GM12801 (cell line): ENCODE results near the gene MARCKSL1.

Experiments
- TF ChIP-seq, protein P1 (sequence below): IDR thresholded peaks from one replicate; pipeline ENCODE4 v1.5.1; 2011; ENCODE audit warnings: control low read depth; ENCODE audit not compliant: insufficient read length; ENCODE audit errors: extremely low read depth

The MARCKSL1 gene

GRCh38 chr1:32285658-32286057, 50.4 kb downstream of the MARCKSL1 start:
- TF ChIP-seq, protein P1, sequence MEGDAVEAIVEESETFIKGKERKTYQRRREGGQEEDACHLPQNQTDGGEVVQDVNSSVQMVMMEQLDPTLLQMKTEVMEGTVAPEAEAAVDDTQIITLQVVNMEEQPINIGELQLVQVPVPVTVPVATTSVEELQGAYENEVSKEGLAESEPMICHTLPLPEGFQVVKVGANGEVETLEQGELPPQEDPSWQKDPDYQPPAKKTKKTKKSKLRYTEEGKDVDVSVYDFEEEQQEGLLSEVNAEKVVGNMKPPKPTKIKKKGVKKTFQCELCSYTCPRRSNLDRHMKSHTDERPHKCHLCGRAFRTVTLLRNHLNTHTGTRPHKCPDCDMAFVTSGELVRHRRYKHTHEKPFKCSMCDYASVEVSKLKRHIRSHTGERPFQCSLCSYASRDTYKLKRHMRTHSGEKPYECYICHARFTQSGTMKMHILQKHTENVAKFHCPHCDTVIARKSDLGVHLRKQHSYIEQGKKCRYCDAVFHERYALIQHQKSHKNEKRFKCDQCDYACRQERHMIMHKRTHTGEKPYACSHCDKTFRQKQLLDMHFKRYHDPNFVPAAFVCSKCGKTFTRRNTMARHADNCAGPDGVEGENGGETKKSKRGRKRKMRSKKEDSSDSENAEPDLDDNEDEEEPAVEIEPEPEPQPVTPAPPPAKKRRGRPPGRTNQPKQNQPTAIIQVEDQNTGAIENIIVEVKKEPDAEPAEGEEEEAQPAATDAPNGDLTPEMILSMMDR: no peak
